ENCODE data around the gene ZNF24.

The ZNF24 gene

GRCh38 chr18:35345460-35345921 lies 1.3 kb upstream of the ZNF24 start:
- POLR2A ChIA-PET (ENCODE audit: low non-redundant PET) = no interaction called here
- DNase-seq (ENCODE audit: low spot score) = no peak
- TF ChIP-seq CTCF (conservative IDR thresholded peaks at IDR 0.05; ENCODE audit: low read depth) = no peak
- CTCF ChIA-PET = no interaction called here
- H3K27ac ChIP-seq = no peak overlapping the region

- ChIA-PET POLR2A (ENCODE audit: low non-redundant PET) (interaction anchor here (0.6 kb wide), 1 partner anchor 82 kb away, joined by 4 read pairs; no protein-coding TSS in a partner anchor), CTCF (no interaction called here)
- no peak for TF ChIP-seq CTCF (conservative IDR thresholded peaks at IDR 0.05; ENCODE audit: low read depth)
- peak overlapping the region; percentile 88 for H3K27ac ChIP-seq
- no peak for DNase-seq (ENCODE audit: low spot score)
Observed at GRCh38 chr18:35344736-35345459, 678 bp upstream of the ZNF24 start.

GRCh38 chr18:35343488-35343935 lies 708 bp downstream of the ZNF24 start:
- DNase-seq (ENCODE audit: low spot score) = no peak
- CTCF ChIA-PET = no interaction called here
- POLR2A ChIA-PET (ENCODE audit: low non-redundant PET) = no interaction called here

GRCh38 chr18:35337286-35337685 lies 6.9 kb downstream of the ZNF24 start:
- ChIA-PET POLR2A (ENCODE audit: low non-redundant PET) (no interaction called here), CTCF (no interaction called here)
- DNase-seq (ENCODE audit: low spot score) = no peak
- H3K27ac ChIP-seq = no peak overlapping the region
- no peak for TF ChIP-seq CTCF (conservative IDR thresholded peaks at IDR 0.05; ENCODE audit: low read depth)

More at GRCh38 chr18:35343488-35343935, 708 bp downstream of the ZNF24 start:
- no peak for TF ChIP-seq CTCF (conservative IDR thresholded peaks at IDR 0.05; ENCODE audit: low read depth)
- peak overlapping the region; percentile 88 for H3K27ac ChIP-seq

GRCh38 chr18:35335866-35336265 lies 8.4 kb downstream of the ZNF24 start:
- ChIA-PET POLR2A (ENCODE audit: low non-redundant PET) (no interaction called here), CTCF (interaction anchor here (0.7 kb wide), 1 partner anchor 13 kb away, joined by 3 read pairs; no protein-coding TSS in a partner anchor)
- TF ChIP-seq CTCF (conservative IDR thresholded peaks at IDR 0.05; ENCODE audit: low read depth) = no peak
- no peak for DNase-seq (ENCODE audit: low spot score)
- no peak overlapping the region for H3K27ac ChIP-seq

- CTCF ChIA-PET = no interaction called here
- POLR2A ChIA-PET (ENCODE audit: low non-redundant PET) = no interaction called here
- no peak overlapping the region for H3K27ac ChIP-seq
- no peak for TF ChIP-seq CTCF (conservative IDR thresholded peaks at IDR 0.05; ENCODE audit: low read depth)
- DNase-seq (ENCODE audit: low spot score) = no peak
Observed at GRCh38 chr18:35334821-35335220, 9.4 kb downstream of the ZNF24 start.

Measured in RWPE1 (cell line).